B cell (primary cell): ENCODE measurements around the gene CDKN1B. TPM values are rescaled to one million over a fixed set of nuclear protein-coding genes. Genes with fewer than 3 reads are reported as not detected.

ENCODE experiments used
- ATAC-seq: fragments of 200-7000 bp; cut with Tn5 transposase; one replicate; pipeline ENCODE4 v1.10.0; 2021; ENCODE audit warnings: low read depth, mild to moderate bottlenecking, moderate number of reproducible peaks, moderate library complexity
- CTCF ChIA-PET: fragments of 350-600 bp; sonication (Branson Sonifier 250); formaldehyde crosslinking; loops from one replicate; lab custom pipeline; 2021; ENCODE audit warnings: antibody characterized with exemption, inconsistent platforms; lab: Charles Lee
- POLR2A ChIA-PET: fragments of 350-600 bp; sonication (Branson Sonifier 250); formaldehyde crosslinking; loops from one replicate; lab custom pipeline; 2021; ENCODE audit warnings: antibody characterized with exemption; lab: Charles Lee
- DNase-seq: peaks from one replicate; pipeline ENCODE4 v3.0.0; 2013
- H2AFZ ChIP-seq: 2 replicates; pipeline ENCODE4 v1.6.1; 2012; ENCODE audit warnings: mild to moderate bottlenecking, low read depth, low read length; ENCODE audit not compliant: insufficient read depth, poor library complexity, severe bottlenecking
- H3K27ac ChIP-seq, 2 donors: 1 replicate in 1 of 2; 2 replicates in 1 of 2; pipeline ENCODE4 v1.5.1; 2012 to 2013; ENCODE audit warnings: low read length in 2 of 2, mild to moderate bottlenecking in 2 of 2, moderate library complexity in 1 of 2
- H3K27me3 ChIP-seq, 4 experiments: fragments of 200-600 bp in 1 of 4; sonication (generic) in 1 of 4; replicated peaks in 1 of 4; 1 replicate in 2 of 4; 2 replicates in 2 of 4; pipeline versions ENCODE4 v1.6.1 to v1.7.0; 2013 to 2016; ENCODE audit warnings: low read length in 3 of 4, mild to moderate bottlenecking in 2 of 4, mixed read lengths in 1 of 4, moderate library complexity in 1 of 4; ENCODE audit not compliant: insufficient read depth in 4 of 4, control insufficient read depth in 3 of 4; ENCODE audit errors: control extremely low read depth in 1 of 4
- H3K36me3 ChIP-seq, 2 experiments: replicated peaks in 1 of 2; 1 replicate in 1 of 2; 2 replicates in 1 of 2; pipeline versions ENCODE4 v1.6.1 to v1.7.1; 2013; ENCODE audit warnings: low read length in 1 of 2; ENCODE audit not compliant: insufficient read depth in 2 of 2, control insufficient read depth in 1 of 2; ENCODE audit errors: control extremely low read depth in 1 of 2, extremely low read depth in 1 of 2
- H3K4me1 ChIP-seq, 2 donors: fragments of 200-600 bp in 1 of 2; sonication (generic) in 1 of 2; 1 replicate in 1 of 2; 2 replicates in 1 of 2; pipeline versions ENCODE4 v1.5.1 to v1.6.1; 2013 to 2017; ENCODE audit warnings: low read length in 2 of 2; ENCODE audit not compliant: control insufficient read depth in 2 of 2, insufficient read depth in 2 of 2
- H3K4me2 ChIP-seq: replicated peaks from 2 replicates; pipeline ENCODE3; 2012; ENCODE audit warnings: mild to moderate bottlenecking, low read depth, low read length; ENCODE audit not compliant: poor library complexity, severe bottlenecking
- H3K4me3 ChIP-seq, 5 experiments: fragments of 200-600 bp in 1 of 5; sonication (generic) in 1 of 5; 1 replicate in 3 of 5; 2 replicates in 2 of 5; pipeline versions ENCODE4 v1.5.1 to v1.7.0; 2011 to 2016; ENCODE audit warnings: low read length in 4 of 5, mild to moderate bottlenecking in 4 of 5, low read depth in 2 of 5, control low read depth in 1 of 5, moderate library complexity in 1 of 5; ENCODE audit not compliant: insufficient read depth in 1 of 5; ENCODE audit errors: control extremely low read depth in 1 of 5, extremely low read depth in 1 of 5
- H3K79me2 ChIP-seq: fragments of 200-600 bp; sonication (generic); one replicate; pipeline ENCODE4 v1.6.0; 2016; ENCODE audit warnings: low read length; ENCODE audit not compliant: control insufficient read depth, insufficient read depth
- H3K9ac ChIP-seq: fragments of 200-600 bp; sonication (generic); 2 replicates; pipeline ENCODE4 v1.6.1; 2017; ENCODE audit warnings: mild to moderate bottlenecking, low read length, moderate library complexity
- H3K9me3 ChIP-seq, 3 donors: one replicate each; pipeline versions ENCODE4 v1.6.1 to v1.7.1; 2013; ENCODE audit warnings: low read length in 2 of 3; ENCODE audit not compliant: control insufficient read depth in 2 of 3, insufficient read depth in 1 of 3; ENCODE audit errors: control extremely low read depth in 1 of 3
- H4K20me1 ChIP-seq: 2 replicates; pipeline ENCODE4 v1.6.0; 2012; ENCODE audit warnings: mild to moderate bottlenecking, low read length; ENCODE audit not compliant: insufficient read depth, control insufficient read depth, poor library complexity, severe bottlenecking
- H3K27ac Mint-ChIP-seq: one replicate; pipeline ENCODE4 v1.8.0; 2021; ENCODE audit warnings: mixed read lengths
- H3K27me3 Mint-ChIP-seq: one replicate; pipeline ENCODE4 v1.8.0; 2021; ENCODE audit warnings: mixed read lengths
- H3K4me1 Mint-ChIP-seq: one replicate; pipeline ENCODE4 v1.8.0; 2021; ENCODE audit warnings: mixed read lengths
- H3K4me3 Mint-ChIP-seq: one replicate; pipeline ENCODE4 v1.8.0; 2021; ENCODE audit warnings: mixed read lengths
- H3K9me3 Mint-ChIP-seq: one replicate; pipeline ENCODE4 v1.8.0; 2022; ENCODE audit warnings: mixed read lengths; ENCODE audit not compliant: insufficient read depth
- EZH2 ChIP-seq: IDR thresholded peaks from 2 replicates; pipeline ENCODE4 v1.6.1; 2012; ENCODE audit warnings: borderline replicate concordance, low read depth, mild to moderate bottlenecking, moderate library complexity, low read length; ENCODE audit not compliant: insufficient read depth, poor library complexity, severe bottlenecking
- WGBS: methylation state at CpG from one replicate; pipeline ENCODE4 v1.1.5; 2013; ENCODE audit warnings: missing lambda C conversion rate; ENCODE audit not compliant: insufficient coverage; 5-methylcytosine and 5-hydroxymethylcytosine counted together
- intact Hi-C: fragments of 100-400 bp; cut with micrococcal nuclease; formaldehyde crosslinking; loops from one replicate; pipeline ENCODE4 v1.10.0; 2022
- polyA minus RNA-seq: library from RNA; depleted of rRNA, polyadenylated mRNA; stranded (reverse); fragments of >200 nt; gene quantifications from 2 replicates; pipeline ENCODE4 v1.2.3, GENCODE V29; 2012
- polyA plus RNA-seq: library from polyadenylated mRNA; depleted of rRNA; stranded (reverse); fragments of >200 nt; gene quantifications from 2 replicates; pipeline ENCODE4 v1.2.3, GENCODE V29; 2012
- total RNA-seq, 2 donors: library from RNA; stranded (reverse); fragments of 120-200 nt in 1 of 2; gene quantifications; 1 replicate in 1 of 2; 2 replicates in 1 of 2; pipeline versions ENCODE4 v1.2.3 to v1.2.4, GENCODE V29; 2013 to 2022
- TF ChIP-seq, protein P1 (sequence below): fragments of 200-600 bp; IDR thresholded peaks from one replicate; pipeline ENCODE4 v1.8.0; 2022; ENCODE audit warnings: antibody characterized with exemption, mild to moderate bottlenecking

The CDKN1B gene
- total RNA-seq: 133 and 149 TPM in 2 replicates
- 163 TPM for total RNA-seq (2013)
- 57.0 and 77.4 TPM in 2 replicates for polyA plus RNA-seq
- polyA minus RNA-seq: 197 and 201 TPM in 2 replicates

DNA sequence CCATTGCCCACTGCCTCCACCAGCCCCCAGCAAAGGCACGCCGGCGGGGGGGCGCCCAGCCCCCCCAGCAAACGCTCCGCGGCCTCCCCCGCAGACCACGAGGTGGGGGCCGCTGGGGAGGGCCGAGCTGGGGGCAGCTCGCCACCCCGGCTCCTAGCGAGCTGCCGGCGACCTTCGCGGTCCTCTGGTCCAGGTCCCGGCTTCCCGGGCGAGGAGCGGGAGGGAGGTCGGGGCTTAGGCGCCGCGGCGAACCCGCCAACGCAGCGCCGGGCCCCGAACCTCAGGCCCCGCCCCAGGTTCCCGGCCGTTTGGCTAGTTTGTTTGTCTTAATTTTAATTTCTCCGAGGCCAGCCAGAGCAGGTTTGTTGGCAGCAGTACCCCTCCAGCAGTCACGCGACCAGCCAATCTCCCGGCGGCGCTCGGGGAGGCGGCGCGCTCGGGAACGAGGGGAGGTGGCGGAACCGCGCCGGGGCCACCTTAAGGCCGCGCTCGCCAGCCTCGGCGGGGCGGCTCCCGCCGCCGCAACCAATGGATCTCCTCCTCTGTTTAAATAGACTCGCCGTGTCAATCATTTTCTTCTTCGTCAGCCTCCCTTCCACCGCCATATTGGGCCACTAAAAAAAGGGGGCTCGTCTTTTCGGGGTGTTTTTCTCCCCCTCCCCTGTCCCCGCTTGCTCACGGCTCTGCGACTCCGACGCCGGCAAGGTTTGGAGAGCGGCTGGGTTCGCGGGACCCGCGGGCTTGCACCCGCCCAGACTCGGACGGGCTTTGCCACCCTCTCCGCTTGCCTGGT is at the start of gene CDKN1B:
TSS of gene CDKN1B (plus strand) at position 576 of the 793 bp plus-strand sequence. CDS start 472 bp downstream, outside the sequence.
- ChIA-PET POLR2A (interaction anchor here (0.6 to 6.6 kb wide), 9 partner anchors 7 to 1678 kb away, joined by 3 to 155 read pairs (median 4); partner anchors contain the start of genes BORCS5 and DUSP16), CTCF (interaction anchor here (1.4 to 3.6 kb wide), 7 partner anchors 7 to 360 kb away, joined by 5 to 59 read pairs (median 7); partner anchors contain the start of gene BORCS5)
- Histone ChIP-seq H3K9me3 (no peaks in the 10 kb centered on the region), H3K4me2 (peak within 1 kb of the TSS; percentile 94), H3K79me2 (peaks cover 51% of the 10 kb centered on the region), H3K27ac (peak within 1 kb of the TSS; percentile 94 to 96), H3K27me3 (no peaks in the 10 kb centered on the region), H3K36me3 (peaks cover 6 to 36% of the 10 kb centered on the region in 2 experiments), H3K4me3 (peak within 1 kb of the TSS; percentile 82 to 100 (median 96)), H4K20me1 (peaks cover 25% of the 10 kb centered on the region), H3K4me1 (peaks cover 49 to 53% of the 10 kb centered on the region in 2 donors), H2AFZ (peak within 1 kb of the TSS; percentile 72), H3K9ac (peak within 1 kb of the TSS; percentile 98)
- intact Hi-C loops: loop anchor here (1.0 to 10.0 kb wide), 7 partner anchors 8 to 1070 kb away; partner anchors contain the start of genes CREBL2, ETV6 and GPR19
- Mint-ChIP-seq H3K27ac (peak within 1 kb of the TSS; percentile 98), H3K27me3 (no peaks in the 10 kb centered on the region), H3K4me1 (peaks cover 66% of the 10 kb centered on the region), H3K9me3 (no peaks in the 10 kb centered on the region), H3K4me3 (peak within 1 kb of the TSS; percentile 97)
- ATAC-seq: peak; percentile 64
- WGBS: under 1% methylated on average over 81 of the region's 81 CpGs
- TF ChIP-seq, protein P1, sequence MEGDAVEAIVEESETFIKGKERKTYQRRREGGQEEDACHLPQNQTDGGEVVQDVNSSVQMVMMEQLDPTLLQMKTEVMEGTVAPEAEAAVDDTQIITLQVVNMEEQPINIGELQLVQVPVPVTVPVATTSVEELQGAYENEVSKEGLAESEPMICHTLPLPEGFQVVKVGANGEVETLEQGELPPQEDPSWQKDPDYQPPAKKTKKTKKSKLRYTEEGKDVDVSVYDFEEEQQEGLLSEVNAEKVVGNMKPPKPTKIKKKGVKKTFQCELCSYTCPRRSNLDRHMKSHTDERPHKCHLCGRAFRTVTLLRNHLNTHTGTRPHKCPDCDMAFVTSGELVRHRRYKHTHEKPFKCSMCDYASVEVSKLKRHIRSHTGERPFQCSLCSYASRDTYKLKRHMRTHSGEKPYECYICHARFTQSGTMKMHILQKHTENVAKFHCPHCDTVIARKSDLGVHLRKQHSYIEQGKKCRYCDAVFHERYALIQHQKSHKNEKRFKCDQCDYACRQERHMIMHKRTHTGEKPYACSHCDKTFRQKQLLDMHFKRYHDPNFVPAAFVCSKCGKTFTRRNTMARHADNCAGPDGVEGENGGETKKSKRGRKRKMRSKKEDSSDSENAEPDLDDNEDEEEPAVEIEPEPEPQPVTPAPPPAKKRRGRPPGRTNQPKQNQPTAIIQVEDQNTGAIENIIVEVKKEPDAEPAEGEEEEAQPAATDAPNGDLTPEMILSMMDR: no peak
- no peak for TF ChIP-seq EZH2
- peak; percentile 92 for DNase-seq

DNA sequence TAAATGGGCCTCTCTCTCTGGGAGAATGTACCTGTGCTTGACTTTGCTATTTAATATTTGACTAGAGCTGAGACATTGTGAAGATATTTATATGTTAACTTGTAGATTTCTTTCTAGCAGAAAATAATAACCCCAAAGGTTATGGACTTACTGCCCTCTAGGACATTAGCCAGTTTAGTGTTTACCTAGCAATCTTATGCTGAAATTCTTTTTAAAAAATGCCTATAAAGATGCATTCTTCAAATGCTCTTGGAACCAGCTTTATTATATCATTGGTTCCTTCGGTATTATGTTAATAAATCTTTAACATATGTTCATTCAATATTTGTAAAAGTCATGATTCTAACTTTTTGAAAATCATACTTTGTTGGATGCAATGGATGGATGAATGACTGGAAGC is 49.2 kb upstream of the CDKN1B start:
- WGBS: no CpG with 5 or more reads among the region's 1 CpG
- Mint-ChIP-seq H3K9me3 (no peaks in the 10 kb centered on the region), H3K27me3 (no peaks in the 10 kb centered on the region), H3K4me3 (no peak overlapping the region), H3K4me1 (no peaks in the 10 kb centered on the region), H3K27ac (no peak overlapping the region)
- no peak overlapping the region for H3K9ac ChIP-seq
- H3K79me2 ChIP-seq: no peaks in the 10 kb centered on the region
- intact Hi-C loops: no loop called here
- no peak overlapping the region for H3K4me3 ChIP-seq
- H3K9me3 ChIP-seq: no peaks in the 10 kb centered on the region
- no peaks in the 10 kb centered on the region for H3K36me3 ChIP-seq
- DNase-seq: no peak
- ChIA-PET CTCF (interaction anchor here (0.7 to 1.3 kb wide), 4 partner anchors 12 to 69 kb away, joined by 3 to 4 read pairs (median 4); no protein-coding TSS in a partner anchor), POLR2A (no interaction called here)
- no peak overlapping the region for H3K4me2 ChIP-seq
- no peaks in the 10 kb centered on the region for H3K4me1 ChIP-seq
- ATAC-seq: no peak
- H3K27me3 ChIP-seq: no peaks in the 10 kb centered on the region
- TF ChIP-seq, protein P1: no peak
- no peak for TF ChIP-seq EZH2
- no peak overlapping the region for H2AFZ ChIP-seq
- no peaks in the 10 kb centered on the region for H4K20me1 ChIP-seq
- H3K27ac ChIP-seq: no peak overlapping the region
